K562 (cell line): ENCODE results near the gene RINT1. TPM values are rescaled to one million over a fixed set of nuclear protein-coding genes. Genes with fewer than 3 reads are reported as not detected.

Experiments
- ATF1 ChIP-seq, 2 experiments: fragments of 450-650 bp in 1 of 2; IDR thresholded peaks; 2 replicates each; pipeline ENCODE4 v1.6.1; 2016; ENCODE audit warnings: missing compliant biosample characterization in 1 of 2, missing genetic modification characterization in 1 of 2
- DIDO1 ChIP-seq: fragments of 450-650 bp; IDR thresholded peaks from 2 replicates; pipeline ENCODE4 v1.6.1; 2016; ENCODE audit warnings: low read depth, missing biosample characterization, missing genetic modification characterization
- FOXK2 ChIP-seq, 2 experiments: fragments of 450-650 bp; IDR thresholded peaks in 1 of 2; conservative IDR thresholded peaks in 1 of 2; 2 replicates each; pipeline ENCODE4 v1.6.1; 2016; ENCODE audit warnings: low read depth in 2 of 2, mild to moderate bottlenecking in 1 of 2
- GTF2E2 ChIP-seq: fragments of 200-800 bp; sonication (Bioruptor generic); IDR thresholded peaks from 2 replicates; pipeline ENCODE4 v1.6.1; 2016; ENCODE audit warnings: missing genetic modification characterization, missing compliant biosample characterization
- IRF9 ChIP-seq: fragments of 450-650 bp; IDR thresholded peaks from 2 replicates; pipeline ENCODE4 v1.6.1; 2016; ENCODE audit warnings: missing biosample characterization, missing genetic modification characterization
- LEF1 ChIP-seq: fragments of 450-650 bp; IDR thresholded peaks from 2 replicates; pipeline ENCODE4 v1.6.1; 2016; ENCODE audit warnings: mild to moderate bottlenecking
- MAFF ChIP-seq: IDR thresholded peaks from 2 replicates; pipeline ENCODE4 v1.6.1; 2012; ENCODE audit warnings: low read length, improper control_type of control experiment
- MTA2 ChIP-seq: fragments of 450-650 bp; IDR thresholded peaks from 2 replicates; pipeline ENCODE4 v1.6.1; 2016; ENCODE audit warnings: low read depth
- PRPF4 ChIP-seq: fragments of 200-400 bp; formaldehyde crosslinking; IDR thresholded peaks from one replicate; pipeline ENCODE4 v1.6.1; 2017; ENCODE audit warnings: low read length, low read depth, mild to moderate bottlenecking; ENCODE audit not compliant: insufficient read depth, poor library complexity, severe bottlenecking
- RB1 ChIP-seq: fragments of 450-650 bp; IDR thresholded peaks from 2 replicates; pipeline ENCODE4 v1.6.1; 2017; ENCODE audit warnings: low read depth, mild to moderate bottlenecking
- SAFB ChIP-seq: fragments of 200-400 bp; formaldehyde crosslinking; IDR thresholded peaks from 2 replicates; pipeline ENCODE4 v1.6.1; 2017; ENCODE audit warnings: low read depth, low read length, borderline replicate concordance
- YY1 ChIP-seq, 3 experiments: IDR thresholded peaks; 2 replicates each; pipeline ENCODE4 v1.6.1; 2011; ENCODE audit warnings: low read length in 2 of 3, mild to moderate bottlenecking in 2 of 3, moderate library complexity in 2 of 3, borderline replicate concordance in 1 of 3, control low read depth in 1 of 3, low read depth in 1 of 3; ENCODE audit not compliant: insufficient read depth in 3 of 3, insufficient replicate concordance in 2 of 3, control insufficient read depth in 1 of 3, insufficient read length in 1 of 3; ENCODE audit errors: extremely low read depth in 1 of 3
- ZNF318 ChIP-seq, 2 experiments: fragments of 450-650 bp; IDR thresholded peaks; 2 replicates each; pipeline ENCODE4 v1.6.1; 2016; ENCODE audit warnings: mild to moderate bottlenecking in 2 of 2, borderline replicate concordance in 1 of 2, low read depth in 1 of 2, moderate library complexity in 1 of 2
- ZNF395 ChIP-seq: fragments of 200-800 bp; sonication (Bioruptor generic); IDR thresholded peaks from 2 replicates; pipeline ENCODE4 v1.6.1; 2017; ENCODE audit warnings: missing genetic modification characterization, missing compliant biosample characterization
- ZNF584 ChIP-seq: fragments of 200-800 bp; sonication (Bioruptor generic); IDR thresholded peaks from 2 replicates; pipeline ENCODE4 v1.6.1; 2016; ENCODE audit warnings: low read depth, mild to moderate bottlenecking, missing genetic modification characterization, missing compliant biosample characterization
- polyA plus RNA-seq, 8 experiments: library from polyadenylated mRNA; depleted of rRNA in 4 of 8; stranded (reverse) in 5 of 8; unstranded in 3 of 8; fragments of >200 nt; fragmentation: Nextera tagmentation in 2 of 8; fragmentation: Illumina TruSeq in 1 of 8; extraction: Ambion mirVana in 2 of 8; extraction: Trizol in 1 of 8; gene quantifications; 2 replicates each; pipeline versions ENCODE4 v1.2.1 to v1.2.3, GENCODE V29; 2011 to 2014; ENCODE audit warnings: inconsistent platforms in 1 of 8, missing spikeins in 1 of 8
- total RNA-seq, 7 experiments: library from RNA; depleted of rRNA in 6 of 7; stranded (reverse); fragments of >200 nt in 6 of 7; fragmentation: Illumina TruSeq in 2 of 7; extraction: Trizol in 2 of 7; gene quantifications; 2 replicates each; pipeline versions ENCODE4 v1.2.1 to v1.2.3, GENCODE V29; 2011 to 2021; ENCODE audit warnings: low replicate concordance in 1 of 7

Gene RINT1
- total and polyA plus RNA-seq, 9 of the 15 experiments (the other 6 are each of a cell fraction or from before 2014, with no cell fraction given), result 21.3 to 74.3 (median 27.4) TPM

- peak; percentile 40 for TF ChIP-seq PRPF4
- peak; percentile 96 for TF ChIP-seq ZNF395 (CRISPR knock-in tag)
- no peak for TF ChIP-seq ATF1 (CRISPR knock-in tag; IDR thresholded peaks at IDR 0.05)
- TF ChIP-seq ATF1 (tag; IDR thresholded peaks at IDR 0.05), result no peak
- no peak for TF ChIP-seq LEF1
- TF ChIP-seq FOXK2 (conservative IDR thresholded peaks at IDR 0.05 in 1 of 2, IDR thresholded peaks at IDR 0.05 in 1 of 2; ENCODE audit: low read depth in 2 of 2), result no peak
- no peak for TF ChIP-seq SAFB
- peak; percentile 64; the same call in 1 of the 2 replicates for TF ChIP-seq GTF2E2
- no peak for TF ChIP-seq DIDO1 (tag)
- no peak for TF ChIP-seq MAFF
- no peak for TF ChIP-seq ZNF584 (CRISPR knock-in tag)
- TF ChIP-seq YY1 (IDR thresholded peaks at IDR 0.05; ENCODE audit: borderline replicate concordance in 1 of 3, control insufficient read depth in 1 of 3, extremely low read depth in 1 of 3, insufficient read depth in 3 of 3, insufficient read length in 1 of 3, insufficient replicate concordance in 2 of 3, low read depth in 1 of 3, low read length in 2 of 3), result peak; percentile 33 to 79 (median 50)
- TF ChIP-seq RB1, result peak; percentile 96
- TF ChIP-seq MTA2, result no peak
- no peak for TF ChIP-seq IRF9 (tag)
- no peak for TF ChIP-seq ZNF318 (IDR thresholded peaks at IDR 0.05; ENCODE audit: borderline replicate concordance in 1 of 2, low read depth in 1 of 2)
These were observed 10.1 kb upstream of the RINT1 start, which contains the start of gene PUS7 (continued) for GRCh38 chr7:105521717-105522463.
